ENCODE results near the gene HCN3. TPM values are rescaled to one million over a fixed set of nuclear protein-coding genes. Genes with fewer than 3 reads are reported as not detected.

The HCN3 gene
- total and polyA plus RNA-seq, 2 of the 13 experiments (the other 11 are each of a cell fraction or from before 2014, with no cell fraction given), result 2.4 to 10.2 TPM

- TF ChIP-seq ATF2 (CRISPR knock-in tag; IDR thresholded peaks at IDR 0.05) (no peak), ZSCAN31 (CRISPR knock-in tag; IDR thresholded peaks at IDR 0.05; ENCODE audit: low read depth) (peak; percentile 35; the same call in 1 of the 2 replicates), ZNF747 (CRISPR knock-in tag; IDR thresholded peaks at IDR 0.05; ENCODE audit: borderline replicate concordance) (no peak), ZNF75D (CRISPR knock-in tag; IDR thresholded peaks at IDR 0.05; ENCODE audit: borderline replicate concordance) (no peak), ZNF816 (CRISPR knock-in tag; IDR thresholded peaks at IDR 0.05; ENCODE audit: borderline replicate concordance) (no peak), ZHX1 (CRISPR knock-in tag; IDR thresholded peaks at IDR 0.05; ENCODE audit: low read depth) (no peak), JUNB (CRISPR knock-in tag; IDR thresholded peaks at IDR 0.05; ENCODE audit: borderline replicate concordance) (no peak), ISX (CRISPR knock-in tag; conservative IDR thresholded peaks at IDR 0.05) (0 out of 2 replicates have a peak, but pooled peaks have one; percentile 59), PBX3 (CRISPR knock-in tag; IDR thresholded peaks at IDR 0.05; ENCODE audit: borderline replicate concordance) (no peak), ZNF567 (CRISPR knock-in tag; IDR thresholded peaks at IDR 0.05; ENCODE audit: borderline replicate concordance) (no peak), U2AF2 (IDR thresholded peaks at IDR 0.05; ENCODE audit: low read depth, low read length) (no peak), ZNF484 (CRISPR knock-in tag; IDR thresholded peaks at IDR 0.05; ENCODE audit: borderline replicate concordance, low read depth) (no peak), ZFP37 (CRISPR knock-in tag; IDR thresholded peaks at IDR 0.05; ENCODE audit: borderline replicate concordance) (no peak; the same call in 1 of the 2 replicates), ZNF33A (CRISPR knock-in tag; IDR thresholded peaks at IDR 0.05; ENCODE audit: borderline replicate concordance) (no peak), IRF9 (CRISPR knock-in tag; IDR thresholded peaks at IDR 0.05; ENCODE audit: borderline replicate concordance) (no peak), CREB3 (CRISPR knock-in tag; IDR thresholded peaks at IDR 0.05) (no peak), EP300 (IDR thresholded peaks at IDR 0.05; ENCODE audit: low read depth in 2 of 2, low read length in 2 of 2) (no peak), EP300 (CRISPR knock-in tag; IDR thresholded peaks at IDR 0.05; ENCODE audit: borderline replicate concordance) (no peak)
Observed at GRCh38 chr1:155272466-155273342, 4.6 kb upstream of the HCN3 start (continued).
